ENCODE data around the gene TMSB10. TPM values are rescaled to one million over a fixed set of nuclear protein-coding genes. Genes with fewer than 3 reads are reported as not detected.
"Not testable (repeated sequence)": the region's sequence is repeated elsewhere in the genome, so short reads cannot be mapped to it uniquely, and the experiment has no call there.

Gene TMSB10
- total RNA-seq, 1 donor = 3,849 TPM

DNA sequence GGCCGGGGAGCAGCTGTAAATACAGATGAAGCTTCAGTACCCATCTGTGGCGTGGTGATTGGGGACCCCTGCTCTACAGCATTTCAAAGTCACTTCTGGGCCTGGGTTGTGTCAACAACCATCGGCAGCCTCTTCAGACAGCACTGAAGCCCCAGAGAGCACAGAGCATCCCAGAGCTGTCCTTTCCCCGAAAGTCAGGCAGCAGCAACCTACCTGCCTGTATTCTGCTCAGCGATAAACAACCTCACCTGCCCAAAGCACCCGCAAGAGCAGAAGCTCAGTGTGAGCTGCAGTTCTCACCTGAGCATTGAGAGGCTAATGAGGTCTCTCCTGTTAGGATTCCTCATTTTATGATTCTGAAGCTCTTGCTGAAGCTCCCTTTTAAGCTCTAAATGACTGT is 43.9 kb upstream of the TMSB10 start:
- TF ChIP-seq, protein P1, sequence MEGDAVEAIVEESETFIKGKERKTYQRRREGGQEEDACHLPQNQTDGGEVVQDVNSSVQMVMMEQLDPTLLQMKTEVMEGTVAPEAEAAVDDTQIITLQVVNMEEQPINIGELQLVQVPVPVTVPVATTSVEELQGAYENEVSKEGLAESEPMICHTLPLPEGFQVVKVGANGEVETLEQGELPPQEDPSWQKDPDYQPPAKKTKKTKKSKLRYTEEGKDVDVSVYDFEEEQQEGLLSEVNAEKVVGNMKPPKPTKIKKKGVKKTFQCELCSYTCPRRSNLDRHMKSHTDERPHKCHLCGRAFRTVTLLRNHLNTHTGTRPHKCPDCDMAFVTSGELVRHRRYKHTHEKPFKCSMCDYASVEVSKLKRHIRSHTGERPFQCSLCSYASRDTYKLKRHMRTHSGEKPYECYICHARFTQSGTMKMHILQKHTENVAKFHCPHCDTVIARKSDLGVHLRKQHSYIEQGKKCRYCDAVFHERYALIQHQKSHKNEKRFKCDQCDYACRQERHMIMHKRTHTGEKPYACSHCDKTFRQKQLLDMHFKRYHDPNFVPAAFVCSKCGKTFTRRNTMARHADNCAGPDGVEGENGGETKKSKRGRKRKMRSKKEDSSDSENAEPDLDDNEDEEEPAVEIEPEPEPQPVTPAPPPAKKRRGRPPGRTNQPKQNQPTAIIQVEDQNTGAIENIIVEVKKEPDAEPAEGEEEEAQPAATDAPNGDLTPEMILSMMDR (IDR thresholded peaks at IDR 0.05; ENCODE audit: insufficient read depth, low read length) = no peak
- no peak for DNase-seq (ENCODE audit: low read depth)
- H3K4me3 ChIP-seq (ENCODE audit: low read depth, low read length) = no peak overlapping the region

DNA sequence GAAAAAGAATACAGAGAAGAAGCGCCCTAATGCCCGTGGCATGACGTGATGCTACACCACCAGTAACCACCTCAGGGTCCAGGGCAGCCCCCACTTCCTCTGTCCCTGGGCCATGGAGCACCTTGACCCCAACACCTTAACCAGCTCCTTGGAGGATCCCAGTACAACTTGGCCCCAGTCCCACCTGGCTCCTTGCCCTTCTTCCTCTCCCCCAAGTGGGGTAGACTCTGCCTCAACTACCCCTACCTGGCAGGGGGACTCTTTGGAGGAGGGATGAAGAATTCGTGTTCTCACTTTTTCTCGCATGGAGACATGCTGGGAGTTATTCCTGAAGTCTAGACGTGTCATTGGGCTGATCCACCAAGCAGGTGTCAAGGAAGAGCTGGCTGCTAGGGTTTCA is 43.5 kb upstream of the TMSB10 start:
- H3K4me3 ChIP-seq (ENCODE audit: low read depth, low read length) = no peak overlapping the region
- TF ChIP-seq, protein P1 (IDR thresholded peaks at IDR 0.05; ENCODE audit: insufficient read depth, low read length) = no peak
- DNase-seq (ENCODE audit: low read depth) = no peak

DNA sequence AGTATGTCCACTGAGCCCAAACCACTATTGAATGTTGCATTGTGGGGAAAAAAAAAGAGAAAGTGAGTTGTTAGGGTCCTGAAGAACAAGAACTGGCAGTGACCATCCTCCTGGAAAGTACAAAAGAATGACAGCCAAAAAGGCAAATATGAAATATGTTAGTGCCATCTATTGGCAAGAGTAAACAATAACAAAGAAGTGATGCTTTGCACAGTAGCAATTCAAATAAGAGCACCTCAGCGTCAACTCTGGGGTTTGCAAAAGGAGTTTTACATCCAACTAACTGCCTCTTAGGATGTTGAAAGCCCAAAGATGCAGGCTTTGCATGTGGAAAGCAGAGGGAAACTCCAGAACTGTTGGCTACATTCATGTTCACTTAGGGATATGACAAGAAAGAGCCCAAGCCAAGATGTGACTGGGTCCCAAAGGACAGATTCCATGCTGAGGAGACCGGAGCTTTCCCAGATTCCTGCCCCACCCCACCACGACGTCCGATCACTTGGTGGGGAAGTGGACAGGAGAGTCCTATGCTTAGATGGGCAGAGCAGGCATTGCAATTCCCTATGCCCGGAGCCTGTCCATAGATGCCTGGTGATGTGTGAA is 40.2 kb upstream of the TMSB10 start:
- TF ChIP-seq, protein P1 (IDR thresholded peaks at IDR 0.05; ENCODE audit: insufficient read depth, low read length) = no peak
- peak; percentile 38 for DNase-seq (ENCODE audit: low read depth)
- no peak overlapping the region for H3K4me3 ChIP-seq (ENCODE audit: low read depth, low read length)

DNA sequence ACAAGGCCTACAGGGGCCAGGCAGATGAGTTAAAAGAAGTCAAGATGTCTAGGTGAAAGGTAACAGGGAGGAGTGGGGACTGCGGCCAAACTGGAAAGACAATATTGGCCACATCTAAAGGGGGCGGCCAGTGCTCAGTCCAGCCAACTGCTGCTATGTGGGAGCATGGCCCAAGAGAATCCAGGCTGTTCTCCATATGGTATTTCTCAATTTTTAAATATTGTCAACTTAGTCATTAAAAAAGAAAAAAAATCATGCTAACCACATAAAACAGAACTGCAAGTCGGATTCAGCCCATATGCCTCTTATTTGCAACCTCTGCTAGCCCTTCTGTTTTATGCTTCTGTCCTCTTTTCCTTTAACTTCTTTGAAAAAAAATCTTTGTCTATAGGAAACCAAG is 39.3 kb upstream of the TMSB10 start:
- TF ChIP-seq, protein P1 (IDR thresholded peaks at IDR 0.05; ENCODE audit: insufficient read depth, low read length) = no peak
- peak; percentile 56 for DNase-seq (ENCODE audit: low read depth)
- no peak overlapping the region for H3K4me3 ChIP-seq (ENCODE audit: low read depth, low read length)

DNA sequence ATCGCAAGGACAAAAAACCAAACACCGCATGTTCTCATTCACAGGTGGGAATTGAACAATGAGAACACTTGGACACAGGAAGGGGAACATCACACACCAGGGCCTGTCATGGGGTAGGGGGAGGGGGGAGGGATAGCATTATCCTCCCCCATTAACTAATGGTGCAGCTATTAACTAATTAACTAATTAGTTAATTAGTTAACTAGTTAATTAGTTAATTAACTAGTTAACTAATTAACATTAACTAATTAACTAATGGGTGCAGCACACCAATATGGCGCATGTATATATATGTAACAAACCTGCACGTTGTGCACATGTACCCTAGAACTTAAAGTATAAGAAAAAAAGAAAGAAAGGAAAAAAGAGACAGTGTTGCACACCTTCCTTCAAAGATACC is 37.1 kb upstream of the TMSB10 start:
- not testable (repeated sequence) for H3K4me3 ChIP-seq (ENCODE audit: low read depth, low read length); DNase-seq (ENCODE audit: low read depth)

DNA sequence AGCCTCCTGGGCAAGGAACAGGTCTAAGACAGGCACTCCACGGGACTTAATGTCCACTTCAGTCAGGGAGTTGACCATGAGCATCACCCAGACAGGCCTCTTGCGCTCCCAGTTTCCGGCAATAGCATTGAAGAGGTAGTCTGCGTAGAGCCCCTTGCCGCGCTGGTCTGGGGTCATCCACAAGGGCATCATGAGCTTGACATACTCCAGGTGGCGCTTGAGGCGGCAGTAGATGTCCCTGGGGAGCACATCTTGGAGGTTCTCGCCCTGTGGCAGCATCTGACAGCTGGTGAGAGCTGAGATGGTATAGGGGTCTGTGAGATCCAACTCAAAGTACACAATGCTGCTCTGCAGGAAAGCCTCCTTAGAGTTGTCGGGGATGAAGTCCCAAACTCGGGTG is 35.1 kb upstream of the TMSB10 start:
- no peak for DNase-seq (ENCODE audit: low read depth)
- TF ChIP-seq, protein P1 (IDR thresholded peaks at IDR 0.05; ENCODE audit: insufficient read depth, low read length) = no peak
- no peak overlapping the region for H3K4me3 ChIP-seq (ENCODE audit: low read depth, low read length)

DNA sequence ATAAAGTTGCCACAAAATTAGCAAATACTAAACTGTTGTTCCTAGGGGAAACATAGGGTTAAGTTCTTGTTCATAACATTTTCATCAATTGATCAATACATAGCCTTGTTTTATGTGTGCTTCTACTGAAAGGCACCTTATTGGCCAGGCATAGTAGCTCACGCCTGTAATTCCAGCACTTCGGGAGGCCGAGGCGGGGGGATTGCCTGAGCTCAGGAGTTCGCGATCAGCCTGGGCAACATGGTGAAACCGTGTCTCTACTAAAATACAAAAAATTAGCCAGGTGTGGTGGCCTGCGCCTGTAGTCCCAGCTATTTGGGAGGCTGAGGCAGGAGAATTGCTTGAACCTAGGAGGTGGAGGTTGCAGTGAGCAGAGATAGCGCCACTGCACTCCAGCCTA is 32.8 kb upstream of the TMSB10 start:
- H3K4me3 ChIP-seq (ENCODE audit: low read depth, low read length); DNase-seq (ENCODE audit: low read depth): not testable (repeated sequence)

DNA sequence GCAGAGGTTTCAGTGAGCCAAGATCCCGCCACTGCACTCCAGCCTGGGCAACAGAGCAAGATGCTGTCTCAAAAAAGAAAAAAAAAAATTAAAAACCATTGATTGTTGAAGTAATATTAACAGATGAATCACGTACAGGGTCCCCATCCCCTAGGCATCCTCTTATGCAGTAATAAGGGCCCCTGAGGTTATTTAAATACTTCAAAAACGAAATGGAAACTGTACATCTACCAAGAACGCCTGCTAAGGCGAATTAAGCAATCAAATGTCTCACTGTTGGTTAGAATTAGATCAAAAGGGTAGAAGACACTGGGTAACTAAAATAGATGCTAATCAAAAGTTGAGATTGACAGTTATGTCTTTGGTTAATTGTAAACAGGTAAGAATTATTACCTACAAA is 32.1 kb upstream of the TMSB10 start:
- DNase-seq (ENCODE audit: low read depth) = no peak
- H3K4me3 ChIP-seq (ENCODE audit: low read depth, low read length) = no peak overlapping the region
- TF ChIP-seq, protein P1 (IDR thresholded peaks at IDR 0.05; ENCODE audit: insufficient read depth, low read length) = no peak

All from fibroblast of the aortic adventitia (primary cell).